Mesodermal cell (in vitro differentiated cells): ENCODE data around the gene C11orf24.

Experiments
- H3K27ac ChIP-seq: 2 replicates; pipeline ENCODE4 v1.7.0; 2013; ENCODE audit warnings: mild to moderate bottlenecking, low read depth, low read length, moderate library complexity; ENCODE audit not compliant: severe bottlenecking
- H3K36me3 ChIP-seq: 2 replicates; pipeline ENCODE4 v1.7.1; 2013; ENCODE audit warnings: mild to moderate bottlenecking, low read length, moderate library complexity; ENCODE audit not compliant: control insufficient read depth, insufficient read depth
- H3K4me1 ChIP-seq: one replicate; pipeline ENCODE4 v1.7.1; 2013; ENCODE audit warnings: mild to moderate bottlenecking, low read length; ENCODE audit not compliant: insufficient read depth, control insufficient read depth, poor library complexity, severe bottlenecking
- H3K4me3 ChIP-seq: 2 replicates; pipeline ENCODE4 v1.7.0; 2013; ENCODE audit warnings: low read length, control low read depth, mild to moderate bottlenecking; ENCODE audit not compliant: insufficient read depth, poor library complexity, severe bottlenecking; ENCODE audit errors: extremely low read depth
- H3K9me3 ChIP-seq: 2 replicates; pipeline ENCODE4 v1.7.1; 2013; ENCODE audit warnings: mild to moderate bottlenecking, low read length, moderate library complexity; ENCODE audit not compliant: control insufficient read depth
- WGBS, 2 experiments: methylation state at CpG; one replicate each; pipeline ENCODE4 v1.1.5; 2013; ENCODE audit warnings: missing lambda C conversion rate in 2 of 2; ENCODE audit not compliant: insufficient coverage in 2 of 2; 5-methylcytosine and 5-hydroxymethylcytosine counted together

The C11orf24 gene

GRCh38 chr11:68231621-68232020, 40.2 kb downstream of the C11orf24 start:
- Histone ChIP-seq H3K36me3 (no peaks in the 10 kb centered on the region), H3K9me3 (peaks cover 9% of the 10 kb centered on the region), H3K4me1 (no peaks in the 10 kb centered on the region), H3K27ac (no peak overlapping the region), H3K4me3 (no peak overlapping the region)
- WGBS, 2 experiments, result 95 to 97% methylated on average over 5 to 7 of the region's 7 CpGs

- Histone ChIP-seq H3K4me1 (no peaks in the 10 kb centered on the region), H3K9me3 (peaks cover 9% of the 10 kb centered on the region), H3K27ac (no peak overlapping the region), H3K36me3 (no peaks in the 10 kb centered on the region), H3K4me3 (no peak overlapping the region)
- no CpG with 5 or more reads among the region's 1 CpG for WGBS, 2 experiments
These were observed 42.2 kb downstream of the C11orf24 start for GRCh38 chr11:68229601-68230000.

GRCh38 chr11:68226421-68226820, 45.4 kb downstream of the C11orf24 start:
- H3K27ac ChIP-seq, result no peak overlapping the region
- 90 to 94% methylated on average over 8 to 9 of the region's 9 CpGs for WGBS, 2 experiments
- H3K4me1 ChIP-seq, result no peaks in the 10 kb centered on the region
- H3K9me3 ChIP-seq, result peaks cover 9% of the 10 kb centered on the region
- no peak overlapping the region for H3K4me3 ChIP-seq
- H3K36me3 ChIP-seq, result no peaks in the 10 kb centered on the region

DNA sequence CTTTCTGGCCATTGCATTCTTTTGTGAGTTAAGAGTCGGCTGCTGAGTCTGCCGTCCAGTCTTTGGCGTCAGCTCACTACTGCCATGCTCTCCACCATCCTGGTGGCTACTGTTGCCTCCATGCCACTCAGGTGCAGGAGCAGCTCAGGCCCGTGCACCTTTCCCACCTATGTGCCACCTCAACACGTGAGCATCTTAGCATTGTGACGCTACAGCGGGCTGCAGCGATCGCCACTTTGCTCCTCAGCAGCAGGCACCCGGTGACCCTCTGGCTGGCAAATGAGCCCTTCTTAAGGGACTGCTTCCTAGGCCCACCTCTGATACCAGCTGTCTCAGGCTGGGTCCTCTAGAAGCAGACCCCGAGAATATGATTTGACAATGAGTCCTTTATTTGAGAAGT, 47.2 kb downstream of the C11orf24 start:
- 91 to 98% methylated on average over 11 of the region's 11 CpGs for WGBS, 2 experiments
- peaks cover 6% of the 10 kb centered on the region for H3K9me3 ChIP-seq
- no peak overlapping the region for H3K27ac ChIP-seq
- no peaks in the 10 kb centered on the region for H3K4me1 ChIP-seq
- no peaks in the 10 kb centered on the region for H3K36me3 ChIP-seq
- H3K4me3 ChIP-seq, result no peak overlapping the region

DNA sequence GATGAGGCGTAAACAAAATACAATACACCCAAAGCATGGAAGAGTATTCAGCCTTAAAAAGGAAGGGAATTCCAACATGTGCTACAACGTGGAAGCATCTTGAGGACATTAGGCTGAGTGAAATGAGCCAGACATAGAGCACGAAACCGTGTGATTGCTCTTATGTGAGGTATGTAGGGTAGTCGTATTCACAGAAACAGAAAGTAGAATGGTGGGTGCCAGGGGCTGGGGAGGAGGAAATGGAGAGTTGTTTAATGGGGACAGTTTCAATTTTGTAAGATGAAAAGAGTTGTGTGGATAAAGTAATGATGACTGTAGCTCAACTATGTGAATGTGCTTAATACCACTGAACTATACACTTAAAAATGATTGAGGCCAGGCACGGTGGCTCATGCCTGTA, 48.5 kb downstream of the C11orf24 start:
- WGBS, 2 experiments, result 87 to 92% methylated on average over 3 to 4 of the region's 6 CpGs
- Histone ChIP-seq H3K4me3 (no peak overlapping the region), H3K36me3 (no peaks in the 10 kb centered on the region), H3K9me3 (no peaks in the 10 kb centered on the region), H3K27ac (no peak overlapping the region), H3K4me1 (no peaks in the 10 kb centered on the region)

- Histone ChIP-seq H3K27ac (no peak overlapping the region), H3K9me3 (no peaks in the 10 kb centered on the region), H3K36me3 (no peaks in the 10 kb centered on the region), H3K4me1 (no peaks in the 10 kb centered on the region), H3K4me3 (no peak overlapping the region)
- 92 to 100% methylated on average over 1 to 2 of the region's 5 CpGs for WGBS, 2 experiments
These were observed 50.4 kb downstream of the C11orf24 start for GRCh38 chr11:68221406-68221805.

DNA sequence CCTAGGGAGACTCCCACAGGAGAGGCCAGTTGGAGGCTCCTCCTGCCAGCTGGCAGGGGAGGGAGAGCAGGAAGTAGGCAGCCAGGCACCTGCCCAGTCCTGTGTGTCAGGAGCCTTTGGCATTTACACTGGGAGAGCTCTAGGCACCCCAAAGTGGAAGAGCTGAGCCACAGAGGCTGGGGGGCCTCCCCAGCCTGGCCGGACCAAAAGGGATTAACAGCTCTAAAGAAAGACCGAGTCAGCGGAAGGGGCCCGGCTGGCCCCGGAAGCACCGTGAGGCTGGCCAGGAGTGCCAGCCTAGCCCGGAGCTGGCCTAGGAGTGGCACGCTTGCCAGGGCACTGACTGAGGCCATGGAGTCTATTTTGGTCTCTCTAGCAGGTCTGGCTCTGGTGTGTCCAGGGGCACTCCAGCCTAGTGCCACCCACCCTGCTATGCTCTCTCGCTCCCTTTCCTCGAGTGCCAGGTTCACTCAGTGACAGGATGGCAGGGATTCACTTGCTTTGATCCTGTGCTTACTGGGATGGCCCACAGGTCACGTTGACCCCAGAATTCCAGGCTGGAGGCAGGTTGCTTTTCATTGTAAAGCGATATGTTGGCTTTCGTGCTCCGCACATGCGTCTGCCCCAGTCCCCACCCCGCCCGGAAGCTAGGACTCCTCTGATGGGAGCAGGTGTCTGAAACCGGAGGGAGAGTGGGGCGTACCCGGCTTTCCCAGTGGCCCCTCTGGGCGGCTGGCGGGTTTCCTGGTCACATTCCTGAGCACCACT, 55.4 kb downstream of the C11orf24 start:
- Histone ChIP-seq H3K27ac (no peak overlapping the region), H3K4me3 (no peak overlapping the region), H3K36me3 (no peaks in the 10 kb centered on the region), H3K9me3 (no peaks in the 10 kb centered on the region), H3K4me1 (peaks cover 4% of the 10 kb centered on the region)
- WGBS, 2 experiments, result 88 to 94% methylated on average over 20 to 22 of the region's 22 CpGs

DNA sequence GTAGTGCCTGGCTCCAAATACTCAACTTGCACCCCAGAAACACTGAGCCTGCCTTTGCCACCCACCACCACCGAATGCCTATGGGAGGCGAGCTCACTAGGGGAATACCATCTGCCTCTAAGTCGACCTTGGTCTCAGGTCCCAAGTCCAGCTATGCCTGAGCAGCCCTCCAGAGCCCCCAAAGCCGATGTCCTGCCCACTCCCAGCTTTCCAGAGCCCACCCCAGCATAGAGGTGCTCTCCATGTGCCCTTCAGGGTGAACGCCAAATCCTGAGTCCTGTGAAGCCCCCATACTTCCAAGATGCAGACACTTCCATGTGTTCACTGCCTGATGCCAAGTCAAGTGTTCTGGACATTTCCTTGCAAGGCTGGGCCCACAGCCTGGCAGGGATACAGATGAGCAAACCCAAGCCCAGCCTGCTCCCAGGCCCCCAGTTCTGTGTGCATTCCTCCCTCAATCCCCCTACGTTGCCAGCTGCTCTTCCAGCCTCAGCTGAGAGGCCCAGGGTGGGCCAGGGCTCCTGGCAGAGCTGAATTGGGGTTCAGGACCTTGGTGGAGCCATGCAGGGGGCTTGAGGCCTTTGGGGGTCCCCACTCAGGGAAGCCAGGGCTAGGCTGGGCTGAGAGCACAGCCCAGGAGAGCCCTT, 56.1 kb downstream of the C11orf24 start:
- 91 to 92% methylated on average over 4 to 6 of the region's 6 CpGs for WGBS, 2 experiments
- H3K4me1 ChIP-seq, result peaks cover 4% of the 10 kb centered on the region
- H3K9me3 ChIP-seq, result no peaks in the 10 kb centered on the region
- H3K27ac ChIP-seq, result no peak overlapping the region
- no peak overlapping the region for H3K4me3 ChIP-seq
- H3K36me3 ChIP-seq, result no peaks in the 10 kb centered on the region

DNA sequence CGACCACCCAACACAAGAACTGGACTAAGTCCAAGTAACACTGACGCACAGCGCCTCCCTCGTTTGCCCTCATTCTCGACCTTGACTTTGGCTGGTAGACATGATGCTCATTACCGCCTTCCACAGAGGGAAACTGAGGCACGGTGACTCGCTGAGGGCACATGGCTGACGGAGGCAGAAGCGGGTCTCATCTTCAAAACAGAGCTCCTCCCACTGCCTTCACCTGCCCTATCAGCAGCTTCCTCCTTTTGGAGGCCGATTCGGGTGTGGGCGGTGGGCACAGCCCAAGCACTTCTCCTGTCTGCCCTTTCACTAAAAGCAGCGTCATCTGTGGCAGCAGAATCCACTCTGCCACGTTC, 56.7 kb downstream of the C11orf24 start:
- H3K36me3 ChIP-seq, result no peaks in the 10 kb centered on the region
- H3K4me1 ChIP-seq, result peaks cover 4% of the 10 kb centered on the region

DNA sequence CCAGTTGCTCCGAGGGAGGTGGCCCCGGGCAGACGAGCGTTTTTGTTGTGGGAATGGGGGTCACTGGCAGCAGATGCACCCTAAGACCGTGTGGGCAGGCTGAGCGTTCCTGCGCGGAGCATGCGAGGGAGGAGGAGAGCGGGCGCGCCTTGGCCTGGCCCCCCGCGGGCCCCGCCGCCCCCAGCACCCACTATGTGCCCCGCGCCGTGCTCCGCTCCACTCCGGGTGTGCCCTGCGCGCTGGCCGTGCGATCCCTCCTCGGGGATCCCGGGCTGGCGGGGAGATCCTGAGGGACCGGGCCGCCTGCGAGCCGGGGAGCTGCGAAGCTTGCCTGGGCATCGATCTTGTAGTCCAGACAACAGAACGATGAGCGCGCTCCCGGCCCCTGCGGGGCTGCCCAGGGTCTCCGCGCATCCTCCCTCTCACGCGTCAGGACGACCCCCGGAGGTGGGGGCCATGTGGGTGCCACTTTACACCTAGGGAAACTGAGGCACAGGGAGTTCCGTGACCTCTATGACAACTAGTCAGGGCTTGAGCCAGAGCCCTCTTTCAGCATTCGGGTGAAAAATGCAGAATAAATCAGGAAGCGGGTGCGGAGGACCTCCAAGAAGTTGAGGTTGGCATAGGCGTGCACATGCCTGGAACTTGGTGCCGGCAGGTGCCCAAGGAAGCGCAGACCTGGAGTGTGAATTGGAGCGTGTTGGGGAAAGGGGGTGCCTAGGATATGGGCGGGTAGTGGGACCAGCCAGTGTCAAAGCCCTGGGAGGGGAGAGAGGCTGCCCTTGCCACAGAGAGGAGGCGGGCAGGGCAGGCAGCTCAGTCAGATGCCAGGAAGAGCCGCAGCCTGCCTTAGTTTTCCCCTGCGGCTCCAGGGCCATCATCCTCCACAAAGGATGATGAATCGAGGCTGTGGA, 57.3 kb downstream of the C11orf24 start:
- Histone ChIP-seq H3K27ac (peak overlapping the region; percentile 99), H3K9me3 (no peaks in the 10 kb centered on the region), H3K36me3 (no peaks in the 10 kb centered on the region), H3K4me3 (peak overlapping the region; percentile 69), H3K4me1 (peaks cover 4% of the 10 kb centered on the region)
- 23 to 44% methylated on average over 26 to 52 of the region's 58 CpGs for WGBS, 2 experiments

More for the DNA sequence above, 56.7 kb downstream of the C11orf24 start:
- no peaks in the 10 kb centered on the region for H3K9me3 ChIP-seq
- WGBS, 2 experiments, result 83 to 90% methylated on average over 14 to 15 of the region's 15 CpGs
- H3K27ac ChIP-seq, result no peak overlapping the region
- no peak overlapping the region for H3K4me3 ChIP-seq
